22Rv1 (cell line): ENCODE results near the gene MAGOHB.

Experiments
- ZFX ChIP-seq: fragments of 450-650 bp; IDR thresholded peaks from 2 replicates; pipeline ENCODE4 v1.6.1; 2017; ENCODE audit warnings: antibody characterized with exemption, borderline replicate concordance
- TF ChIP-seq, protein P1 (sequence below): fragments of 450-650 bp; IDR thresholded peaks from 2 replicates; pipeline ENCODE4 v1.5.1; 2017; ENCODE audit warnings: mild to moderate bottlenecking

GRCh38 chr12:10621278-10621677 is 7.9 kb upstream of the MAGOHB start:
- TF ChIP-seq, protein P1, sequence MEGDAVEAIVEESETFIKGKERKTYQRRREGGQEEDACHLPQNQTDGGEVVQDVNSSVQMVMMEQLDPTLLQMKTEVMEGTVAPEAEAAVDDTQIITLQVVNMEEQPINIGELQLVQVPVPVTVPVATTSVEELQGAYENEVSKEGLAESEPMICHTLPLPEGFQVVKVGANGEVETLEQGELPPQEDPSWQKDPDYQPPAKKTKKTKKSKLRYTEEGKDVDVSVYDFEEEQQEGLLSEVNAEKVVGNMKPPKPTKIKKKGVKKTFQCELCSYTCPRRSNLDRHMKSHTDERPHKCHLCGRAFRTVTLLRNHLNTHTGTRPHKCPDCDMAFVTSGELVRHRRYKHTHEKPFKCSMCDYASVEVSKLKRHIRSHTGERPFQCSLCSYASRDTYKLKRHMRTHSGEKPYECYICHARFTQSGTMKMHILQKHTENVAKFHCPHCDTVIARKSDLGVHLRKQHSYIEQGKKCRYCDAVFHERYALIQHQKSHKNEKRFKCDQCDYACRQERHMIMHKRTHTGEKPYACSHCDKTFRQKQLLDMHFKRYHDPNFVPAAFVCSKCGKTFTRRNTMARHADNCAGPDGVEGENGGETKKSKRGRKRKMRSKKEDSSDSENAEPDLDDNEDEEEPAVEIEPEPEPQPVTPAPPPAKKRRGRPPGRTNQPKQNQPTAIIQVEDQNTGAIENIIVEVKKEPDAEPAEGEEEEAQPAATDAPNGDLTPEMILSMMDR, result no peak
- TF ChIP-seq ZFX, result no peak
